B cell (primary cell): Measurements from ENCODE around the gene RFWD3. TPM values are rescaled to one million over a fixed set of nuclear protein-coding genes. Genes with fewer than 3 reads are reported as not detected.

ENCODE experiments used
- ATAC-seq: fragments of 200-7000 bp; cut with Tn5 transposase; one replicate; pipeline ENCODE4 v1.10.0; 2021; ENCODE audit warnings: low read depth, mild to moderate bottlenecking, moderate number of reproducible peaks, moderate library complexity
- CTCF ChIA-PET: fragments of 350-600 bp; sonication (Branson Sonifier 250); formaldehyde crosslinking; loops from one replicate; lab custom pipeline; 2021; ENCODE audit warnings: antibody characterized with exemption, inconsistent platforms; lab: Charles Lee
- POLR2A ChIA-PET: fragments of 350-600 bp; sonication (Branson Sonifier 250); formaldehyde crosslinking; loops from one replicate; lab custom pipeline; 2021; ENCODE audit warnings: antibody characterized with exemption; lab: Charles Lee
- DNase-seq: peaks from one replicate; pipeline ENCODE4 v3.0.0; 2013
- H2AFZ ChIP-seq: 2 replicates; pipeline ENCODE4 v1.6.1; 2012; ENCODE audit warnings: mild to moderate bottlenecking, low read depth, low read length; ENCODE audit not compliant: insufficient read depth, poor library complexity, severe bottlenecking
- H3K27ac ChIP-seq, 2 donors: 1 replicate in 1 of 2; 2 replicates in 1 of 2; pipeline ENCODE4 v1.5.1; 2012 to 2013; ENCODE audit warnings: low read length in 2 of 2, mild to moderate bottlenecking in 2 of 2, moderate library complexity in 1 of 2
- H3K27me3 ChIP-seq, 4 experiments: fragments of 200-600 bp in 1 of 4; sonication (generic) in 1 of 4; replicated peaks in 1 of 4; 1 replicate in 2 of 4; 2 replicates in 2 of 4; pipeline versions ENCODE4 v1.6.1 to v1.7.0; 2013 to 2016; ENCODE audit warnings: low read length in 3 of 4, mild to moderate bottlenecking in 2 of 4, mixed read lengths in 1 of 4, moderate library complexity in 1 of 4; ENCODE audit not compliant: insufficient read depth in 4 of 4, control insufficient read depth in 3 of 4; ENCODE audit errors: control extremely low read depth in 1 of 4
- H3K36me3 ChIP-seq, 2 experiments: replicated peaks in 1 of 2; 1 replicate in 1 of 2; 2 replicates in 1 of 2; pipeline versions ENCODE4 v1.6.1 to v1.7.1; 2013; ENCODE audit warnings: low read length in 1 of 2; ENCODE audit not compliant: insufficient read depth in 2 of 2, control insufficient read depth in 1 of 2; ENCODE audit errors: control extremely low read depth in 1 of 2, extremely low read depth in 1 of 2
- H3K4me1 ChIP-seq, 2 donors: fragments of 200-600 bp in 1 of 2; sonication (generic) in 1 of 2; 1 replicate in 1 of 2; 2 replicates in 1 of 2; pipeline versions ENCODE4 v1.5.1 to v1.6.1; 2013 to 2017; ENCODE audit warnings: low read length in 2 of 2; ENCODE audit not compliant: control insufficient read depth in 2 of 2, insufficient read depth in 2 of 2
- H3K4me2 ChIP-seq: replicated peaks from 2 replicates; pipeline ENCODE3; 2012; ENCODE audit warnings: mild to moderate bottlenecking, low read depth, low read length; ENCODE audit not compliant: poor library complexity, severe bottlenecking
- H3K4me3 ChIP-seq, 5 experiments: fragments of 200-600 bp in 1 of 5; sonication (generic) in 1 of 5; 1 replicate in 3 of 5; 2 replicates in 2 of 5; pipeline versions ENCODE4 v1.5.1 to v1.7.0; 2011 to 2016; ENCODE audit warnings: low read length in 4 of 5, mild to moderate bottlenecking in 4 of 5, low read depth in 2 of 5, control low read depth in 1 of 5, moderate library complexity in 1 of 5; ENCODE audit not compliant: insufficient read depth in 1 of 5; ENCODE audit errors: control extremely low read depth in 1 of 5, extremely low read depth in 1 of 5
- H3K79me2 ChIP-seq: fragments of 200-600 bp; sonication (generic); one replicate; pipeline ENCODE4 v1.6.0; 2016; ENCODE audit warnings: low read length; ENCODE audit not compliant: control insufficient read depth, insufficient read depth
- H3K9ac ChIP-seq: fragments of 200-600 bp; sonication (generic); 2 replicates; pipeline ENCODE4 v1.6.1; 2017; ENCODE audit warnings: mild to moderate bottlenecking, low read length, moderate library complexity
- H3K9me3 ChIP-seq, 3 donors: one replicate each; pipeline versions ENCODE4 v1.6.1 to v1.7.1; 2013; ENCODE audit warnings: low read length in 2 of 3; ENCODE audit not compliant: control insufficient read depth in 2 of 3, insufficient read depth in 1 of 3; ENCODE audit errors: control extremely low read depth in 1 of 3
- H4K20me1 ChIP-seq: 2 replicates; pipeline ENCODE4 v1.6.0; 2012; ENCODE audit warnings: mild to moderate bottlenecking, low read length; ENCODE audit not compliant: insufficient read depth, control insufficient read depth, poor library complexity, severe bottlenecking
- H3K27ac Mint-ChIP-seq: one replicate; pipeline ENCODE4 v1.8.0; 2021; ENCODE audit warnings: mixed read lengths
- H3K27me3 Mint-ChIP-seq: one replicate; pipeline ENCODE4 v1.8.0; 2021; ENCODE audit warnings: mixed read lengths
- H3K4me1 Mint-ChIP-seq: one replicate; pipeline ENCODE4 v1.8.0; 2021; ENCODE audit warnings: mixed read lengths
- H3K4me3 Mint-ChIP-seq: one replicate; pipeline ENCODE4 v1.8.0; 2021; ENCODE audit warnings: mixed read lengths
- H3K9me3 Mint-ChIP-seq: one replicate; pipeline ENCODE4 v1.8.0; 2022; ENCODE audit warnings: mixed read lengths; ENCODE audit not compliant: insufficient read depth
- CTCF ChIP-seq: fragments of 200-600 bp; IDR thresholded peaks from one replicate; pipeline ENCODE4 v1.8.0; 2022; ENCODE audit warnings: antibody characterized with exemption, mild to moderate bottlenecking
- EZH2 ChIP-seq: IDR thresholded peaks from 2 replicates; pipeline ENCODE4 v1.6.1; 2012; ENCODE audit warnings: borderline replicate concordance, low read depth, mild to moderate bottlenecking, moderate library complexity, low read length; ENCODE audit not compliant: insufficient read depth, poor library complexity, severe bottlenecking
- WGBS: methylation state at CpG from one replicate; pipeline ENCODE4 v1.1.5; 2013; ENCODE audit warnings: missing lambda C conversion rate; ENCODE audit not compliant: insufficient coverage; 5-methylcytosine and 5-hydroxymethylcytosine counted together
- intact Hi-C: fragments of 100-400 bp; cut with micrococcal nuclease; formaldehyde crosslinking; loops from one replicate; pipeline ENCODE4 v1.10.0; 2022
- polyA plus RNA-seq: library from polyadenylated mRNA; depleted of rRNA; stranded (reverse); fragments of >200 nt; gene quantifications from 2 replicates; pipeline ENCODE4 v1.2.3, GENCODE V29; 2012
- total RNA-seq, 2 donors: library from RNA; stranded (reverse); fragments of 120-200 nt in 1 of 2; gene quantifications; 1 replicate in 1 of 2; 2 replicates in 1 of 2; pipeline versions ENCODE4 v1.2.3 to v1.2.4, GENCODE V29; 2013 to 2022

RFWD3 gene
- total and polyA plus RNA-seq, 2 donors (not counting 1 experiment from before 2014, with no cell fraction given), result 19.7 to 63.3 TPM

GRCh38 chr16:74625500-74626350 is 41.0 kb downstream of the RFWD3 start:
- no peaks in the 10 kb centered on the region for H3K27me3 Mint-ChIP-seq
- peaks cover 4% of the 10 kb centered on the region for H3K79me2 ChIP-seq
- peaks cover 5% of the 10 kb centered on the region for H4K20me1 ChIP-seq
- H3K27me3 ChIP-seq, result no peaks in the 10 kb centered on the region
- no peak overlapping the region for H2AFZ ChIP-seq
- no peaks in the 10 kb centered on the region for H3K4me1 ChIP-seq
- CTCF ChIA-PET, result interaction anchor here (0.6 to 1.8 kb wide), 5 partner anchors 19 to 939 kb away, joined by 3 to 4 read pairs (median 3); partner anchors contain the start of gene GLG1
- H3K4me1 Mint-ChIP-seq, result no peaks in the 10 kb centered on the region
- intact Hi-C loops, result loop anchor here (10.0 kb wide), 1 partner anchor 121 kb away; no protein-coding TSS in a partner anchor
- no peaks in the 10 kb centered on the region for H3K9me3 ChIP-seq
- H3K9ac ChIP-seq, result no peak overlapping the region
- no peak overlapping the region for H3K4me3 ChIP-seq
- POLR2A ChIA-PET, result no interaction called here
- H3K27ac Mint-ChIP-seq, result no peak overlapping the region
- peaks cover 11 to 85% of the 10 kb centered on the region in 2 experiments for H3K36me3 ChIP-seq
- DNase-seq, result no peak
- no peak overlapping the region for H3K4me3 Mint-ChIP-seq
- 97% methylated on average over 6 of the region's 14 CpGs for WGBS
- ATAC-seq, result no peak
- H3K4me2 ChIP-seq, result no peak overlapping the region
- no peak overlapping the region for H3K27ac ChIP-seq
- H3K9me3 Mint-ChIP-seq, result no peaks in the 10 kb centered on the region
- no peak for TF ChIP-seq CTCF
- TF ChIP-seq EZH2, result no peak

GRCh38 chr16:74623839-74624235 is 42.8 kb downstream of the RFWD3 start:
- 90% methylated on average over 5 of the region's 6 CpGs for WGBS
- ATAC-seq, result no peak
- intact Hi-C loops, result loop anchor here (10.0 kb wide), 1 partner anchor 119 kb away; no protein-coding TSS in a partner anchor
- Histone ChIP-seq H3K4me2 (no peak overlapping the region), H2AFZ (no peak overlapping the region), H3K27ac (no peak overlapping the region), H4K20me1 (peaks cover 5% of the 10 kb centered on the region), H3K27me3 (no peaks in the 10 kb centered on the region), H3K4me3 (no peak overlapping the region), H3K36me3 (peaks cover 9 to 70% of the 10 kb centered on the region in 2 experiments), H3K79me2 (peaks cover 4% of the 10 kb centered on the region), H3K9ac (no peak overlapping the region), H3K4me1 (no peaks in the 10 kb centered on the region), H3K9me3 (no peaks in the 10 kb centered on the region)
- Mint-ChIP-seq H3K4me3 (no peak overlapping the region), H3K9me3 (no peaks in the 10 kb centered on the region), H3K4me1 (no peaks in the 10 kb centered on the region), H3K27me3 (no peaks in the 10 kb centered on the region), H3K27ac (no peak overlapping the region)
- ChIA-PET CTCF (interaction anchor here (0.5 to 1.5 kb wide), 4 partner anchors 40 to 314 kb away, joined by 3 read pairs; no protein-coding TSS in a partner anchor), POLR2A (no interaction called here)
- DNase-seq, result no peak
- no peak for TF ChIP-seq EZH2
- no peak for TF ChIP-seq CTCF
